Stimulated activated CD4-positive, alpha-beta T cell treated with anti-CD3 and anti-CD28 coated beads, Interleukin-4, amount 100 ng/mL, for 4 hours (primary cell): ENCODE data around the gene ADA.

Experiments used
- DNase-seq, 2 experiments: peaks; one replicate each; pipeline ENCODE4 v3.0.0-alpha.2; 2020

Gene ADA

DNA sequence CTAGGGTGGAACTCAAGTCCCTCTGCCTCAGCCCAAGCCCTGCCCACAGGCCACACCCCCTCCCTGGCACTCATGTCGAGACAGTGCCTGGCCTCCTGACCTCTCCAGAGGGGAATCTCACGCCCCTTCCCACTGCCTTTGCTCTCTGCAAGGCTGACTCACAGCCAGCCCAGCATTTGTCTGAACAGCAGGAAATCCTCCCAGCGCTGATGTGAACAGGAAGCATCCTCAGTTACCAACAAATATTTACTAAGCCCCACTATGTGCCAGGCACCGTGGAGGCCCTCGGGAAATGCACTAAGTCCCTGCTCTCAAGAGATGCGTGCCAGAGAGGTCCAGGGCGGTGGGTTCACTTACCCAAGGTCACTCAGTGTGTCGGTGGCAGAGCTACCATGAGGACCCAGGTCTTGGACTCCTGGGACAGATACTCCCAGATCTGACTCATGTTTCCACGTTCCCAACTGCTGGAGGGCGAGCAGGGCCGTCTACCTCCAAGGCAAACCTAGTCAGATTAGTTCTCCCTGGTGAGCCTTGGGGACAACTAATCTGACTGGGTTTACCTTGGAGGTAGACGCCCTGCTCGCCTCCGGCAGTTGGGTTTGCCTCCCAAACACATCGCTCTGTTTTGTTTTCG, 7.8 kb downstream of the ADA start:
- DNase-seq, result peak in 1 of 2 experiments; percentile 41

DNA sequence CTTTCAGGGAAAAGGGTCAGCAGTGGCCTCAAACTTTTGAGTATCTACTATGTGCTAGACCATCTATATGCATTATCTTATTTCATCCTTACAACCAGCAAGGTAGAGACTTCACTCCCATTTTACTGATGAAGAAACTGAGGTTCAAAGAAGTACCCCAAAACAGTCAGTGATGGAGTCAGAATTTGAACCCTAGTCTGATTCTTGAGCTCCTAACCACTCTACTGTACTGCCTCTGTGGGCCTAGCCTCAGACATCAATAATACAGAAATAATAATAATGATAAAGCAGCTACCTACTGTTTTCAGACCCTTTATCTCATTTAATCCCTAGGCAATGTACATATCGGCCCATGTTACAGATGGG, 8.4 kb downstream of the ADA start:
- no peak for DNase-seq

DNA sequence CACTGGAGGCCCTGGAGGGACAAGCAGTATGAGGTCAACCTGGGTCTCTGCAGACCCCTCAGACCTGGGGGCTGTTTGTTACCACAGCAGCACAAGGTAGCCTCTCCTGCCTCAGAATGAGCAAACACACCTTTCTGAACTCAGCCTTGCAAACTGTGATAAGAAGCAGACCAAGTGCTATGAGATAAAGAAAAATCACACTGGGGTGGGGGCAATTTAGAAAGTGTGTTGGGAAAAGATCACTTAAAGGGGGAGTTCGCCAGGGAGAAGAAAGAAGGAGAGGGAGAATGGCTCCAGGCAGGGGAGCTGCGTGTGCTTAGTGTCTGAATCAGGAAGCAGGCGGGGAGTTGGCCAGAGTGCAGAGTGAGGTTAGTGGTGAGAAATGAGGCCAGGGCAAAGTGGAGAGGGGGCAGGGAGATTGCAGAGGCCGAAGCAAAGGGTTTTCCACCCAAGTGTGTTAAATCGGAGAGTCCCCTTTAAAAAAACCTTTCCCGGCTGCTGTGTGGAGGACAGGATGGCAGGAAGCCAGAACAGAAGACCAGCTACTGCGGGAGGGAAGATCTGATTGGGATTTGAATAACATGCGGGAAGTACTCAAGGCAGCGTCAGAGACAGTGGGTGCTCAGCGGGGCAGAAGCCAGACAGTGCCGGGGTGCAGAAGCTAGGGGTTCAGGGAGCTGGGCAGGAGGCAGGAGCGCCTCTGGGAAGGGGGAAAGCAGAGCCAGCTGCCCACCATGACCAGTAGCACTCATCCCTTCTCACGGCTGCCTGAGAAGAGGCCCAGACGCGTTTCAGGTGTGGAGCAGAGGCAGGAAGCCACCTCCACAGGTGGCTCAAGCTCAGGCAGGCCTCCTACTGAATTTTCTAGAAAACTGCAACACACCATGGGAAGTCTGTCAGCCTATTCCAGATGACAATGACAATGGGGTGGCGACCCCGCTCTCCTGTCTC, 9.0 kb downstream of the ADA start:
- DNase-seq, result no peak

DNA sequence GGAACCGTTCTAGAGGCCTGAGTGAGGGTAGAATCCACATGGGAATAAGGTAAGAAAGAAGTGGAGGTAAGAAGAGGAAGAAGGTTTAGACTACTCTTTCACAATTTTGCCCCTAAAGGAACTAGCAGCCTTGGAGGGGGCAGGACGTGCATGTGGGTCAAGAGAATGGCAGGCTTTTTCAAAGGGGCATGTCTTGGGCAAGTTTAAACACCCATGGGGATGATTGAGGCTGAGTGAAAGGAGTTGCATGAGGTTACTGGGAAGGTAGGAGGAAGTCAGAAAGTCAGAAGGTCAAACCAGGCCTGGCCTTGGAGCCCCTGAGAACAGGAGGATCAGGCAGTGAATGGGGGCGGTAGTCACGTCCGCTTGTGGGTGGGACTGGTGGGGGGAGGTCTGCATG, 10.2 kb downstream of the ADA start:
- DNase-seq, result no peak

DNA sequence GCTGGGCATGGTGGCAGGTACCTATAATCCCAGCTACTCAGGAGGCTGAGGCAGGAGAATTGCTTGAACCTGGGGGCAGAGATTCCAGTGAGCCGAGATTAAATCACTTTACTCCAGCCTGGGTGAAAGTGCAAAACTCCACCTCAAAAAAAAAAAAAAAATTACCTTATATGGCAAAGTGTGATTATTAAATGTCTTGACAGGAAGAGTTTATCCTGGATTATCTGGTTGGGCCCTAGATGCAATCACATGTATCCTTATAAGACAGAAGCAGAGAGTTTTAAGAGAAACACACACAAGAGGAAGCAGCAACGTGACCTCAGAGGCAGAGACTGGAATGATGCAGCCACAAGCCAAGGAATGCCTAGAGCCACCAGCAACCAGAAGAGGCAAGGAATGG, 11.0 kb downstream of the ADA start:
- no peak for DNase-seq

DNA sequence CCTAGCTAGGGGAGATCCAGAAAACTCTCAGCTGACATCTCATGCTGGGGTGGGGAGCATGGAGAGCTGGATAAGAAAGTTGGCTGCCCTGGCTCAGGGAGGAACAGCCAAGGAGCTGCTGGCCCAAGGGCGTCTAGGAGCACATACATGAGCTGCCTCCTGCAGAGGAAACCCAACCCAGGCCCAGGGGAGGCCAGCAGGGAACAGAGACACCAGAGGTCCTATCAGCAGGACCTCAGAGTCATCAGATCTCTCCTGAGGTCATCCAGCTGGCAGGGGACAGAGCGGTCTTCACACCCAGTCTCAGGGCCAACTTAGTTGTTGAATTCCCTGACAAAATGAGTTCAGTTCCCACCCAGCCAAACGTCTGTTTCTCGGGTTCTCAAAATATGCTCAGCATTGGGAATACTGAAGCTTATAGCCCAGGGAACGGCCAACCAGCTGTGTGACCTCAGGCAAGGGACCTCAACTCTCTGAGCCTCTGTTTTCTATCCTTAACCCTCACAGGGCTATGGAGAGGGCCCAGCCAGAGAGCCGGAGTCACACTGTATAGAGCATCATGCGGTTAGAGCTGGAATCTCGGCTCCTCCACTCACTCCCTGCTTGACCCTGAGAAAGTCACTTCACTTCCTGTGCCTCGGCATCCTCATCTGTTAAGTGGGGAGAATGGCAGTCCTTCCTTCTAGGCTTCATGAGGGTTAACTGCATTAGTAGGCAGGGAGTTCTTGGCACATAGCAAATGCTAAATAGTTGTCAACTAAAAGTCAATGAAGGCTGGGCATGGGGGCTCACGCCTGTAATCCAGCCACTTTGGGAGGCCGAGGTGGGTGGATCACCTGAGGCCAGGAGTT, 13.8 kb downstream of the ADA start:
- DNase-seq, result no peak

DNA sequence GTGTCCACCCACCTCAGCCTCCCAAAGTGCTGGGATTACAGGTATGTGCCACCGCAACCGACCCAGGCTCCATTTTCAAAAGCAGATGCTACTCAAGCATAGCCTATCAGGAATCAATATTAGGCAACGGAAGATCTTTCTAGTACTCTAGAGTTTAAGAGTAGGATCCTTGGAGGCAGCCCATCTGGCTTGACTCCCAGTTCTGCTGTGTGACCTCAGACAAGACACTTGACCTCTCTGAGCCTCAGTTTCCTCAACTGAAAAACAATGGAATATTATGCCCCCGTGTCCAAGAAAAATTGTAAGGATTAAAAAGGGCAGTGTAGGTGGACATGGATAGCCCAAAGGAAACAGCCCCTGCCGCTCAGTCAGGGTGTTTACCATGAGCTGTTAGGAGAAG, 14.5 kb downstream of the ADA start:
- DNase-seq, result no peak

DNA sequence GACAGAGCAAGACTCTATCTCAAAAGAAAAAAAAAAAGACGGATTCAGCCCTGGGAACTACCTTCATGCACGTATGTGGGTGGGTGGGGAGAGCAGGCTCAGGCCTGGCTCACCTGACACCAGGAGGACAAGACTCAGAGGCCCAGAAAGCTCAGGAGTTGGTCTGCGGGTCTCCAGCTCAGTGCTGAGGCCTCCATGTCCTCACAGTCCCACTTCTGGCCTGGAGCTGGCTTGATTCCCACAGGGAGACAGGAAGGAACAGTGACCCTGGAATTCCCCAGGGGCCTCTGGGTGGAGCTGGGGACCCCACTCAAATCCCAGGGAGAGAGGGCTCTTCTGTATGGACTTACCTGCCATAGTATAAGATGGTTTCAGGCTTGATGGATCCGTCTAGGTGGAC, 15.6 kb downstream of the ADA start:
- no peak for DNase-seq

DNA sequence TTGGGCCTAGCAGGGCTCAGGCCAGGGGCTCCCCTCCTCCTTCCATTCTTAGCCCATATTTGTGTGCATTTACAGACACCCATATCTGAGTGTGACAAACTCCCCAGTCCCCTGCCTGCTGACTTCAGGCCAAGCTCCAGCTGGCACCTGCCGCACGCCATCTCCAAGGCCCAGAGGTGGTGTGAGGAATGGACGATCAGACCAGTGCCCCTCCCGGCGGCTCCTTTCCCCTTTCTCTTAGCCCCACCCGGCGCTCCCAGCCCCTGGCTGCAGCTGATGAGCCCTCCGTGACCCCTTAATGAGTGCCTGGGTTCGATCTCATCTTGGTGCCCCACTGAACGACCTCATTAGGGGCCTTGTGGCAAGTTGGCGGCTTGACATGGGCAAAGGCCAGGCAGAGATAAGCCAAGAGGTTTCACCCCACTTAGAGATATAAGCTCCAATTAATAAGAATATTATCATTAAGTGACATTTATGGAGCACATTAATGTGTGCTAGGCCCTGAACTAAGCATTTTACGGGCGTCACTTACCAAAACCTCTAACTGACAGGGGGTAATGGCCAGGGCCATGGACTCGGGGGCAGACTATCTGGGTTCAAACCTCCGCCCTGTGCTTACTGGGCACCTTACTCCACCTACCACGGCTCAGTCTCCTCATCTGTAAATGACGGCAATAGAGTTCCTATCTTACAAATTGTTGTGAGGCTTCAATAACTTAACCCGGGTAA, 17.5 kb downstream of the ADA start:
- no peak for DNase-seq

DNA sequence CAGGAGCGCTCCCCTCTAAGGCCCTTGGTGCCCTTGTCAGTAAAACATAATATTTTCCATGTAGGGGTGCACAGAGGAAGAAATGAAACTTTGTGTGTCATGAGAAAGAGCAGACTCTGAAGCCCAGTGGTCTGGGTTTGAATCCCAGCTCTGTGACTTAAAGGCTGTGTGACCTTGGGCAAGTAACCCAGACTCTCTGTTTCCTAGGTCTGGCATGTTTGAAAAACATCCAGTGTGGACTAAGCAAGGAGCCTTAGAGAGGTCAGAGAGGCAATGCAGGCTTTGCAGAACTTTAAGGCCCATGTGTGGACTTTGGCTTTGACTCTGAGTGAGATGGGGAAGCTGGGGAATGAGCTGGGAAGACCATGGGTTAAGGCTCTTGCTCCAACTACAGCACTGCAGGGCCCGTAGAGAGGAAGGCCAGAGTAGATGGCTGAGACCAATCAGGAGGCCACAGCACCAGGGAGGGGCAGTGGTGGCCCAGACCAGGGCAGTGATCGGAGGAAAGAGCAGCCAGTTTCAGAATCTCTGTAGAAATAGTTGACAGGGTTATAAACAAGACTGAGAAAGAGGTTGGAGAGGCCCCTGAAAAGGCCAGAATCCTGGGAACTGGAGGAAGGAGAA, 18.2 kb downstream of the ADA start:
- no peak for DNase-seq

DNA sequence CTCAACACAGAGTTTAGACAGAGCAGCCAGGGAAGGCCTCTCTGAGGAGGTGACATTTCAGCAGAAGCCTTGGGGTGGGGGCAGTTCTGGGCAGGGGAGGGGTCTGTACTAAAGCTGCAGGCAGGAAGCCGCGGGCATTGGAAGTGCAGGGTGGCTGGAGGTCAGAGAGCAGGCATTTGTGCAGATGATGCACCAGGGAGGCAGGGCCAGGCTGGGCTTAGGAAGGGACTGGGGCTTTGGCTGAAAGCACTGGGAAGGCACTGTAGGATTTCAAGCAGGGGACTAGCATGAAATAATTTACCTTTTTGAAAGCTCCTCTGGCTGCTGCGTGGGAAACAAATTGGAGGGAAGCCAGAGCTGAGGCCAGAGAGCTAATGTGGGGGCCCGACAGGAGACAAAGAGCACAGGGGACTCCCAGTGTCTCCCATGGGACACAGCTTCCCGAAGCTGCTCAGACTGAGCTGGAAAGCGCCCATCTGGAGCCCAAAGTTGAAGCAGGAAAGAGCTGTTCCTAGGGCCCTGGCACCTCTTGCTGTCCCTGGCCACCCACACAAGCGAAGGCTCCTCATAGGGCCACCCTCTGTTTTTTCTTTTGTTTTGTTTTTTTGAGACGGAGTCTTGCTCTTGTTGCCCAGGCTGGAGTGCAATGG, 19.3 kb downstream of the ADA start:
- no peak for DNase-seq

DNA sequence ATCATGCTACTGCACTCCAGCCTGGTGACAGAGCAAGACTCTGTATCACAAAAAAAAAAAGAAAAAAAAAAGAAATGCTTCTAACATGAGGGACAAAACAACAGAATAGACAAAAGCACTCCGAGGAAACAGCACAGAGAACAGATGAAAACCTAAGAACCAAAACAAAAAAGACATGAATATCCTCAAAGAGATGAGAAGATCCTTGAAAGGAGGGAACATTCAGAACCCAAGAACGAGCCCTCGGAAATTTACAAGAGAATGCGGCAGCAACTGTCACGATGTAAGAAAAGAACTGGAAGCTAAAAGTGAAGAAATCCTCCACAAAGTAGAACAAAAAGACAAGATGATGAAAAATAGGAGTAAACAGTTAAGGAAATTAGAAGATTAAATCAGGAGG, 21.2 kb downstream of the ADA start:
- no peak for DNase-seq

DNA sequence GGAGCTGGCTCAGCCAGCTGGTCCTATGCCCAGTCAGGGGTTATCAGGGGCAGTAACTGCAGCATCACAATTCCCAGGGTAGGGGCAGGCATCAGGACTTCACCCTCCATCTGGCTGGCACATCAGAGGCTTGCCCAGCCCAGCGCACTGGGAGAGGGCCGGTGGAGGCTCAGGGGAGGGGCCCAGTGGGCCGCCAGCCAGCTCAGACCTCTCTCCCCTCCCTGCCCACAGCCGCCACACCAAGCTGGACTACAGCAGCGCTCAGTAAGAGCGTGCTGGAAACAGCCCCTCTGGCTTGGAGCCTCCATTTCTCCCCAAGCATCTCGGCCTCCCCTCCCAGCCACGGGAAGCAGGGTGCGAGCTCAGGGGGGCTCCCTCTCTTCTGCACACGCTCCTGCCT, 22.0 kb downstream of the ADA start:
- no peak for DNase-seq

DNA sequence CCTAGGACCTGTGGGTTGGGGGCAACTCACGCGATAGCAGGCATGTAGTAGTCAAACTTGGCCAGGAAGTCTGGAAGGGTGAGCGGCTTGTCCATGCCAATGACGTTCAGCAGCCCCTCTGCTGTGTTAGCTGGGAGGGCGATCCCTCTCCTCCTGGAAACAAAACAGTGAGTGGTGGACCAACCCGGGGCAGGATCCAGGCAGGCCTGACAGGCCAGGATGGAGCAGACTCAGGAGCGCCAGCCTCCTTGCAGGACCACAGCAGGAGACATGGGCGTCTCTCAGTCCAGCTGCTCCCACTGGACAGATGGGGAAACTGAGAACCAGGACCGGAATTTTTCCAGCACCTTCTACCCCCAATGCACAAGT, 22.5 kb downstream of the ADA start:
- DNase-seq, result no peak

DNA sequence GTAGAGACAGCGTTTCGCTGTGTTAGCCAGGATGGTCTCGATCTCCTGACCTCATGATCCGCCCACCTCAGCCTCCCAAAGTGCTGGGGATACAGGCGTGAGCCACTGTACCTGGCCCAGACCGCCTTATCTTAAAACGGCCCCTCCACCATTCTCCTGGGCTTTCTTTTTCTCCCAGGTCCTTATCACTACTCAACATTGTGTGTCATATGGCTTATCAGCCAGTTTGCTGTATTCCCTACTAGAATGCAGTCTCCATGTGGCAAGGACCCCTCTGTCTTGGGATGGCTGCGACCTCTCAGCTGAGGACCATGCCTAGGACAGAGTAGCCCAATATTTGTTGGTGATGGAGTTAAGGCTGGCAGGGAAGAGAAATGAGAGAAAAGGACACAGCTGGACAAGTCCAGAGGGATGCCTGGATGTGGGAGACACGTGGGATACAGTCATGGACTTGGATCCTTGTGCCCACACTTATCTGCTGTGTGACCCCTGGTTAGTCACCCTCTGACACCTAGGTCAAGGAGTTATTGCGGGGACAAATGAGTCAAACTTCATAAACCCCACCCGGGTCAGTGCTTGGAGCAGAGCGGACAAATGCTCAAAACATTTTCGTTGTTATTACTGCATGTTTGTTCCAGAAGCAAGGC, 24.0 kb downstream of the ADA start:
- no peak for DNase-seq

DNA sequence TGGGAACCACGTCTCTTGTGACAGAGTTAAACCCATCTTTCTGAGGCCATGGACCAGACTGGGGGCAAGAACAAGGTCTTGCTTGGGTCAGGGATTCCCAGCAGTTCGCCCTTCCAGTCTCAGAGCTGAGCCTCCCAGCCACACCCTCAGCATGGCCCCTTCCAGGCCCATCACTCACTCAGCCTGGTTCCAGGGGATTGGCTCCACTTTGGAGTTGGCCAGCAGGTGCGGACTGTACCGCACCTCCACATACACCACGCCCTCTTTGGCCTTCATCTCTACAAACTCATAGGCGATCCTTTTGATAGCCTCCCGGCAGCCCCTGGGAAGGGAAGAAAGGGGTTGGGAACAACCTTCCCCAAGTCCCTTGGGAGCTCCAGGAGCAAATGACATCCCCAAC, 25.2 kb downstream of the ADA start:
- no peak for DNase-seq

DNA sequence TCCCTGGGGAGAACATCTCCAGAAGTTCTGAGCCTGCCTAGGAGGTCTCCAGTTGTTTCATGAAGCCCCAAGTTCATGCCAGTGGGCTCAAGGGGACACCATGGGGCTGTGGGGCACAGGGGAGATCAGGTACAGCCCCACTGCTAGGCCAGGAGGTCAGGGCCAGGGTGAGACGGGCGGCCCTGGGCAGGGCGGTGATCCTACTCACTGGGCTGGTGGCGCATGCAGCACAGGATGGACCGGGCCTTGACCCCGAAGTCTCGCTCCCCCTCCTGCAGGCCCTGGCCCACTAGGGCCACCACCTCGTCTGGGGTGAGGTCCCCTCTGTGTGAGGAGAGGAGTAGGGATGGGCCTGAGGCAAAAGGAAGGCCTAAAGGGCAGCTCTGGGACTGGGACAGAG, 26.1 kb downstream of the ADA start:
- no peak for DNase-seq

DNA sequence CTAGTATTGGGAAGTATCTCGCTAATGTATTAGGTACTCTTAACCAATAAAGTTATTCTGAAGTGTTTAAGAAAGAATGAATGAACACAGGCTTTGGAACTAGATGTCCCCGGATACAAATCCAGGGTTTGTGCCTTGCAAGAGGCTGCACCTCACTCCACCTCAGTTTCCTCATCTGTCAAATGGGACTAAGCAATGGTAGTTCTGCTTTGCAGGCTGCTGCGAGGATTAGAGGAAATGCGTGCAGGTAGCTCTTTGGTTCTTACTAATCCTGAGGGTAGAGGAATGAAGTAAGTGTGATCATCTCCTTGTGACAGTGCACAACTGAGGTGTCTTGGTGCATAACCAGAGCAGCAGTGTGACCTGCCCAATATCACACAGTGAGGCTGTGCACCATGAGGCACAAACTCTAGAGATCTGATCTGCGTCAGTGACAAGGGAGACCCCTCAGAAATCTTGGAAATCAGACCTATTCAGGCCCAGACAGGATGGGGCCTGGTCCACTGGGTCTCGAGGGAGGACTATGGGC, 26.7 kb downstream of the ADA start:
- DNase-seq, result no peak

DNA sequence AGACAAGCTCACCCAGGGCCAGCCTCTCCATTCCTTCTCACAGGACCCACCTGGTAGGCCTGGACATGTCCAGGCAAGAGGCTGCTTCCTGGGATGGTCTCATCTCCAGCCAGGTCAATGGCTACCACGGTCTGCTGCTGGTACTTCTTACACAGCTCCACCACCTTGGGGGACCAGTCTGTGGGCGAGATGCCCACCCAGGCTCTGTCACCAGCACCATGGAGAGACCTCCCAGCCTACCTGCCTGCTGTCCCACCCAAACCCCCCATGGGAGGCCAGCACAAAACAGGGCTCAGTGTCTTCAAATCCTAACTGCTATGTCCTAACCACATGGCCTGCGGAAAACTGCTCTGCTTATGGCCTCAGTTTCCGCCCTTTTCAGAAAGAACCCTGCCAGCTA, 27.3 kb downstream of the ADA start:
- DNase-seq, result no peak

DNA sequence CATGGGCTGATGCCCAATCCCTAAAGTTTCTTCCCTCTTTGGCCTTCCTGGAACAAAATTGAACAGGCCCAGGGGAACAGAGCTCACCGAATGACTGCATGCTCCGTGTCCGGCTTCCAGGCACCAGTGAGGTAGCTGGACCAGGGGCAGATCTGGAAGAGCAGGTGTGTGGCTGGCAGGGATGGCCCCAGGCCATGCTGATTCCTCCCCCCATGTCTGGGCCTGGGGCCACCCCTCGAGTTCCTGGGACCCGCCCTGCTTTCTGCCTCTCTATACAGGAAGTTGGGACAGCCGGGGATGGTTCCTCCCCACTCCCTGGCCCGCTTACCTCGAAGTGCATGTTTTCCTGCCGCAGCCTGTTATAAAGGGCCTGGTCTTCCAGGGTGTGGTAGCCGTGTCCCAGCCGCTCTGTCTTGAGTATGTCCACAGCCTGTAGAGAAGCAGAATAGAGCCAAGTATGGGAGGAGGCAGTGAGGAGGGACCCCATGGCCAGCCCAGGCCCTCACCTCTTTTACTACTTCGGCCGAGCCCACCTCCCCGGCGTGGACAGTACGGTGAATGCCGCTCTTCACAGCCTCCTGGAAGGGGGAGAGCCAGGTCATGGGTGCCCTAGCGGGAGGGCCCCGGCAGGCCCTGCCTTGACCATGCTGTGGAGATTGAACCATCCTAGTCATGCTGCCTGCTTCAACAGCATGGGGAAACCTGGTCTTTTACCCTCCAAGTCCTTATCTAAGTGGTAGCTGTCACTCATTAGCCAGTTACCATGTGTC, 28.8 kb downstream of the ADA start:
- DNase-seq, result no peak
